Spleen (tissue), 7 donors: ENCODE results near the gene ATXN7L3.

ENCODE experiments used
- POLR2A ChIP-seq, 3 donors: fragments of 450-650 bp; IDR thresholded peaks; one replicate each; pipeline ENCODE4 v1.5.1; 2017; ENCODE audit warnings: antibody characterized with exemption in 3 of 3, mild to moderate bottlenecking in 1 of 3
- POLR2AphosphoS5 ChIP-seq, 3 donors: sonication (generic); formaldehyde crosslinking; IDR thresholded peaks; one replicate each; pipeline ENCODE4 v1.5.1; 2017; ENCODE audit warnings: antibody characterized with exemption in 3 of 3
- TF ChIP-seq, protein P1 (sequence below), 11 experiments: fragments of 200-600 bp in 7 of 11; fragments of 450-650 bp in 4 of 11; sonication (generic) in 4 of 11; IDR thresholded peaks in 8 of 11; conservative IDR thresholded peaks in 3 of 11; 1 replicate in 7 of 11; 2 replicates in 4 of 11; pipeline versions ENCODE4 v1.4.0 to v1.8.0; 2016 to 2021; ENCODE audit warnings: antibody characterized with exemption in 11 of 11, inconsistent platforms in 4 of 11, mild to moderate bottlenecking in 1 of 11
- donor health status: DM: no; HTN: no; CAD: no; lungs with moderate emphysema.
- donor health status: DM: no; HTN: no; CAD: no.
- donor health status: DM: no; HTN: no; CAD: no.

- TF ChIP-seq, protein P1, sequence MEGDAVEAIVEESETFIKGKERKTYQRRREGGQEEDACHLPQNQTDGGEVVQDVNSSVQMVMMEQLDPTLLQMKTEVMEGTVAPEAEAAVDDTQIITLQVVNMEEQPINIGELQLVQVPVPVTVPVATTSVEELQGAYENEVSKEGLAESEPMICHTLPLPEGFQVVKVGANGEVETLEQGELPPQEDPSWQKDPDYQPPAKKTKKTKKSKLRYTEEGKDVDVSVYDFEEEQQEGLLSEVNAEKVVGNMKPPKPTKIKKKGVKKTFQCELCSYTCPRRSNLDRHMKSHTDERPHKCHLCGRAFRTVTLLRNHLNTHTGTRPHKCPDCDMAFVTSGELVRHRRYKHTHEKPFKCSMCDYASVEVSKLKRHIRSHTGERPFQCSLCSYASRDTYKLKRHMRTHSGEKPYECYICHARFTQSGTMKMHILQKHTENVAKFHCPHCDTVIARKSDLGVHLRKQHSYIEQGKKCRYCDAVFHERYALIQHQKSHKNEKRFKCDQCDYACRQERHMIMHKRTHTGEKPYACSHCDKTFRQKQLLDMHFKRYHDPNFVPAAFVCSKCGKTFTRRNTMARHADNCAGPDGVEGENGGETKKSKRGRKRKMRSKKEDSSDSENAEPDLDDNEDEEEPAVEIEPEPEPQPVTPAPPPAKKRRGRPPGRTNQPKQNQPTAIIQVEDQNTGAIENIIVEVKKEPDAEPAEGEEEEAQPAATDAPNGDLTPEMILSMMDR (IDR thresholded peaks at IDR 0.05 in 8 of 11, conservative IDR thresholded peaks at IDR 0.05 in 3 of 11), result no peak
- TF ChIP-seq POLR2A (IDR thresholded peaks at IDR 0.05) (no peak), POLR2AphosphoS5 (IDR thresholded peaks at IDR 0.05) (no peak)
Measured at GRCh38 chr17:44233582-44233981, 33.9 kb upstream of the ATXN7L3 start.
